ENCODE measurements around the gene DQX1. TPM values are rescaled to one million over a fixed set of nuclear protein-coding genes. Genes with fewer than 3 reads are reported as not detected.

DQX1 gene
- total and polyA plus RNA-seq, 2 of the 8 experiments (the other 6 are each of a cell fraction or from before 2014, with no cell fraction given) = 0.76 to 1.1 TPM

- ChIA-PET POLR2A (ENCODE audit: partially characterized antibody) (interaction anchor here (1.1 to 9.4 kb wide), 14 partner anchors 9 to 83 kb away, joined by 3 to 73 read pairs (median 6); partner anchors contain the start of genes AUP1, CCDC142, DQX1 and HTRA2), CTCF (ENCODE audit: partially characterized antibody) (interaction anchor here (0.8 to 3.5 kb wide), 12 partner anchors 9 to 112 kb away, joined by 3 to 20 read pairs (median 4); partner anchors contain the start of genes CCDC142, DQX1, TLX2 and TTC31)
- Histone ChIP-seq H4K20me1 (replicated peaks in 1 of 2; ENCODE audit: control insufficient read depth in 1 of 2, insufficient read depth in 2 of 2, low read length in 2 of 2) (peaks cover 0 to 12% of the 10 kb centered on the region in 2 experiments), H3K9ac (replicated peaks in 1 of 4; ENCODE audit: extremely low read depth in 1 of 4, low read depth in 3 of 4, low read length in 3 of 4) (no peak overlapping the region), H4K91ac (replicated peaks; ENCODE audit: insufficient read length, low read length) (no peak overlapping the region), H3K4me3 (ENCODE audit: extremely low read depth in 1 of 4, insufficient read depth in 2 of 4, low read depth in 3 of 4, low read length in 4 of 4) (peak overlapping the region in 1 of 4 experiments; percentile 65; a peak in 1 of 8 replicates), H3K23ac (ENCODE audit: insufficient read length) (no peak overlapping the region), H3K14ac (ENCODE audit: insufficient read length) (no peak overlapping the region), H3K23me2 (ENCODE audit: low read depth, low read length) (peaks cover 26% of the 10 kb centered on the region), H4K8ac (ENCODE audit: extremely low read depth, insufficient read depth, low read length) (no peak overlapping the region), H3K27me3 (replicated peaks in 1 of 4; ENCODE audit: control insufficient read depth in 3 of 4, extremely low read depth in 1 of 4, insufficient read depth in 3 of 4, low read length in 3 of 4) (peaks cover 51 to 80% (median 76%) of the 10 kb centered on the region in 4 experiments), H2BK120ac (replicated peaks; ENCODE audit: low read depth, low read length) (no peak overlapping the region), H3K4me1 (replicated peaks in 1 of 4; ENCODE audit: control insufficient read depth in 3 of 4, insufficient read depth in 4 of 4, low read length in 3 of 4) (peaks cover 10 to 47% (median 35%) of the 10 kb centered on the region in 4 experiments), H3K79me1 (ENCODE audit: low read depth, low read length) (no peaks in the 10 kb centered on the region), H3K79me2 (ENCODE audit: control insufficient read depth in 1 of 2, insufficient read depth in 2 of 2, low read length in 2 of 2) (peaks cover 0 to 3% of the 10 kb centered on the region in 2 experiments; a peak in 1 of 4 replicates), H2BK20ac (ENCODE audit: low read length) (no peak overlapping the region), H2AFZ (ENCODE audit: low read length) (no peak overlapping the region), H3K9me3 (ENCODE audit: insufficient read depth in 2 of 2, low read depth in 1 of 2, low read length in 1 of 2) (no peaks in the 10 kb centered on the region), H3K4ac (replicated peaks; ENCODE audit: insufficient read length, low read depth, low read length) (no peak overlapping the region), H3K4me2 (ENCODE audit: insufficient read depth in 1 of 2, low read depth in 2 of 2, low read length in 2 of 2) (peak overlapping the region in 1 of 2 experiments; percentile 78; a peak in 1 of 4 replicates), H2BK5ac (ENCODE audit: low read depth, low read length) (no peak overlapping the region), H2AK5ac (ENCODE audit: low read depth, low read length) (no peak overlapping the region), H3K36me3 (ENCODE audit: control insufficient read depth in 2 of 4, insufficient read depth in 4 of 4, low read length in 3 of 4) (peaks cover 0 to 9% (median 4%) of the 10 kb centered on the region in 4 experiments; a peak in 6 of 8 replicates), H3K56ac (replicated peaks; ENCODE audit: insufficient read length, low read depth, low read length) (no peak overlapping the region), H2BK12ac (ENCODE audit: low read depth, low read length) (no peak overlapping the region), H4K5ac (ENCODE audit: insufficient read length, low read depth, low read length) (no peak overlapping the region), H3K18ac (ENCODE audit: extremely low read depth, low read length) (no peak overlapping the region), H2BK15ac (ENCODE audit: low read length) (no peak overlapping the region), H3K27ac (ENCODE audit: low read depth, low read length) (no peak overlapping the region)
- 79% methylated on average over 3 of the region's 3 CpGs; no CpG with 5 or more reads in 1 of the 2 experiments for WGBS, 2 experiments (ENCODE audit: extremely low coverage in 1 of 2, insufficient coverage in 1 of 2, insufficient read length in 1 of 2, insufficient replicate concordance in 2 of 2, low coverage in 1 of 2, low lambda C conversion rate in 2 of 2, missing lambda C conversion rate in 1 of 2)
- TF ChIP-seq TAF7 (optimal IDR thresholded peaks at IDR 0.05; ENCODE audit: borderline replicate concordance, low read depth, low read length) (peak; percentile 28), SRF (IDR thresholded peaks at IDR 0.05; ENCODE audit: low read depth, low read length) (no peak)
- FAIRE-seq (no peak), DNase-seq (ENCODE audit: low read depth in 1 of 2, low spot score in 2 of 2) (no peak)
Measured at GRCh38 chr2:74504591-74504990, 21.4 kb downstream of the DQX1 start.
